HK-2 (cell line): Measurements from ENCODE around the gene PCDHB16.

Experiments used
- DNase-seq: peaks from one replicate; pipeline ENCODE4 v3.0.0-alpha.2; 2018; ENCODE audit not compliant: unreplicated experiment

Gene PCDHB16

GRCh38 chr5:141234109-141234667 lies 52.0 kb downstream of the PCDHB16 start:
- no peak for DNase-seq
